Stimulated activated CD8-positive, alpha-beta memory T cell treated with anti-CD3 and anti-CD28 coated beads, Interleukin-7, amount 100 ng/mL, for 48 hours (primary cell): Measurements from ENCODE around the gene ATXN2.
A peak's percentile ranks its signal among the peaks of the same experiment; 100 is the strongest.
"Not testable (repeated sequence)": the region's sequence is repeated elsewhere in the genome, so short reads cannot be mapped to it uniquely, and the experiment has no call there.

Experiments
- DNase-seq, 2 donors: peaks; one replicate each; pipeline ENCODE4 v3.0.0-alpha.2; 2020; ENCODE audit warnings: low read depth in 1 of 2; ENCODE audit errors: extremely low read depth in 1 of 2

Gene ATXN2, protein sequence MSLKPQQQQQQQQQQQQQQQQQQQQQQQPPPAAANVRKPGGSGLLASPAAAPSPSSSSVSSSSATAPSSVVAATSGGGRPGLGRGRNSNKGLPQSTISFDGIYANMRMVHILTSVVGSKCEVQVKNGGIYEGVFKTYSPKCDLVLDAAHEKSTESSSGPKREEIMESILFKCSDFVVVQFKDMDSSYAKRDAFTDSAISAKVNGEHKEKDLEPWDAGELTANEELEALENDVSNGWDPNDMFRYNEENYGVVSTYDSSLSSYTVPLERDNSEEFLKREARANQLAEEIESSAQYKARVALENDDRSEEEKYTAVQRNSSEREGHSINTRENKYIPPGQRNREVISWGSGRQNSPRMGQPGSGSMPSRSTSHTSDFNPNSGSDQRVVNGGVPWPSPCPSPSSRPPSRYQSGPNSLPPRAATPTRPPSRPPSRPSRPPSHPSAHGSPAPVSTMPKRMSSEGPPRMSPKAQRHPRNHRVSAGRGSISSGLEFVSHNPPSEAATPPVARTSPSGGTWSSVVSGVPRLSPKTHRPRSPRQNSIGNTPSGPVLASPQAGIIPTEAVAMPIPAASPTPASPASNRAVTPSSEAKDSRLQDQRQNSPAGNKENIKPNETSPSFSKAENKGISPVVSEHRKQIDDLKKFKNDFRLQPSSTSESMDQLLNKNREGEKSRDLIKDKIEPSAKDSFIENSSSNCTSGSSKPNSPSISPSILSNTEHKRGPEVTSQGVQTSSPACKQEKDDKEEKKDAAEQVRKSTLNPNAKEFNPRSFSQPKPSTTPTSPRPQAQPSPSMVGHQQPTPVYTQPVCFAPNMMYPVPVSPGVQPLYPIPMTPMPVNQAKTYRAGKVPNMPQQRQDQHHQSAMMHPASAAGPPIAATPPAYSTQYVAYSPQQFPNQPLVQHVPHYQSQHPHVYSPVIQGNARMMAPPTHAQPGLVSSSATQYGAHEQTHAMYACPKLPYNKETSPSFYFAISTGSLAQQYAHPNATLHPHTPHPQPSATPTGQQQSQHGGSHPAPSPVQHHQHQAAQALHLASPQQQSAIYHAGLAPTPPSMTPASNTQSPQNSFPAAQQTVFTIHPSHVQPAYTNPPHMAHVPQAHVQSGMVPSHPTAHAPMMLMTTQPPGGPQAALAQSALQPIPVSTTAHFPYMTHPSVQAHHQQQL

DNA sequence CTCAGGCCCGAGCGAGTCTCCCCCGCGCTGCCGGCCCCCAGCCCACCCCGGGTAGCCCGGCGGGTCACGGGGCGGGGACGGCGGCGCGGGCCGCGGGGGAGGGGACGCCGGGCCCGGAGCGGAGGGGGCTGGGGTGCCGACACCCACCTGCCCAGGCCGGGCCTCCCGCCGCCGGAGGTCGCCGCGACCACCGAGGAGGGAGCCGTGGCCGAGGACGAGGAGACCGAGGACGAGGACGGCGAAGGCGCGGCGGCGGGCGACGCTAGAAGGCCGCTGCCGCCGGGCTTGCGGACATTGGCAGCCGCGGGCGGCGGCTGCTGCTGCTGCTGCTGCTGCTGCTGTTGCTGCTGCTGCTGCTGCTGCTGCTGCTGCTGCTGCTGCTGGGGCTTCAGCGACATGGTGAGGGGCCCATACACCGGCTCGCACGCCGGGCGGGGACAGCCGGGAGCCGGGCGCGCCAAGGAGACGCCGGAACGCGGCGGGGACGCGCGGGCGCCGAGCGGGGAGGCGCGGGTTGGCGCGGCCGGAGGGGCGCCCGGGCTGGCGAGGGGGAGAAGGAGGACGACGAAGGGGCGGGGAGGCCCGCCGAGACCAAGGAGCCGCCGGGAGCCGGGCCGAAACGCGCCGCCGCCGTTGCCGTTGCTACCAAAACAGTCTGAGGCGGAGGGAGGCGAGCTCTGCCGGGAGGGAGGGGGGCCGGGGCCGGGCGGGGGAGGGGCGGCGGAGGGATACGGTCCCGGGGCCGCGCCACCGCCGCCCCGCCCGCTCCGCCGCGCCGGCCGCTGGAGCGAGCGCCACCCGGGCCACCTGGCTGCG lies at the start of gene ATXN2:
ATXN2 (minus strand) TSS at position 679 of the 816 bp plus-strand sequence; CDS start at position 398, 281 bp downstream.
- peak; percentile 1 to 37 for DNase-seq

DNA sequence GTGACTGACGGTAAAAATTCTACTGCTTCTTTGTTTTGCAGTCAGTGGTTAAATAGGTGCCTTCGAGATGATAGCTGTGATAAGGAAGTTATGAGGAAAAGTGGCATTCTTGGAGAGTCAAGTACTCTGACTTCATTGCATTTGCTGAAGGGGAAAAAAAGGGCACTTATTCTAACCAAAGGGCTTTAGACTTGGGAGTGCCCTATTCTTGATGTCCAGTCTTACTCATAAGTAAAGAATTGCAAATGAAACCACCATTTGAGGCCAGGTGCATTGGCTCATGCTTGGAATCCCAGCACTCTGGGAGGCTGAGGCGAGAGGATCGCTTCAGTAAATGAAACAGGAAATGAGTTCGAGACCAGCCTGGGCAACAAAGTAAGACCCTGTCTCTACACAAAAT lies 46.3 kb upstream of the ATXN2 start:
- no peak for DNase-seq

DNA sequence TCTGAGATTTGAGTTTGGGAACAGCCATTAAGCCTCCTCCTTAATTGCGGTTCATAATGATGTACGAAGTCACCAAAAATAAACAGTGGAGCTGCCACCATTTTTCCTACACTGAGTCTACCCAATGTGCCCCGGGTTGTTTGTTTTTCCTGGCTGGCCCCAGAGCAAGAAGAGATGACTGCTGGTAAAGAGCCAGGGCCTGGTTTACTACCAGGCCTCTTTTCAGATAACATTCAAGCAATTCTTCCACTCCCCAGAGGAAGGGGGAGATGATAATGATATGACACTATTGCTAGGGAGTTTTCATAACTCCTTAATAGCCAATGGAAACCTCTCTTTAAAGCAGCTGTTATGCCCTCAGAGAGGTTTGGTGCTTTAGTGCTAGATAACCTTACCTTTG lies 44.3 kb upstream of the ATXN2 start:
- no peak for DNase-seq

DNA sequence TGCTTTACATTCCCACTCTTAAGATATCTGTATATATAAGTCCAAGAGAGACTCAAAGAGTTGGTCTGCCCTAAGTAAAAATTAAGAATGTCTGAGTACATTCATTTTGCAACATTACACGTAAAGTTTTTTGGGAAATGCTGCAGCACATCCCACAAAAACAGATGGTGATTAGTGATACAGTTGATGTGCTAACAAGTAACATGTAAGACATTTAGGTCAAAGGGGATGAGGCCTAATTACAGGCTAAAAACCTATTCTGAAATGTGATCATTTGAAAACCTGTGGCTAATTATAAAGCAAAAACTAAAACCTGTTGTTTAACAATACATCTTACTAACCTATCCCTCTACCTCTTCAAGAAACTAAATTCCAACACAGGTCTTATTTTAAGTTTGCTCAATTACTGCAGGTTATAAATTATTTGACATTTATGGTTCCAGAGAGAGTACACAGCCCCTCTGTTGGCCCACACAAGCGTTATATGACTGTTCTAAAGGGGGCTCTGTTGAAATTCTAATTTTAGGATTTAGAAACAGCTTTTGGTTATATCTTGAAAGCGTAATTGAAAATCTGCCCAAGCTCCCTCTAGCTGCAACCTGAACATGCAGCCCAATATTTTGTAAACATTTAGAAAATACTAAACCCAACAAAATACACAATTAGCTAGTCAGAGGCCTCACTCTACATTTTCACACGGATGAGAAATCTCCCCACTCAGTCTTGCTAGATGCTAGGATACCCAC lies 43.7 kb upstream of the ATXN2 start:
- DNase-seq = no peak

DNA sequence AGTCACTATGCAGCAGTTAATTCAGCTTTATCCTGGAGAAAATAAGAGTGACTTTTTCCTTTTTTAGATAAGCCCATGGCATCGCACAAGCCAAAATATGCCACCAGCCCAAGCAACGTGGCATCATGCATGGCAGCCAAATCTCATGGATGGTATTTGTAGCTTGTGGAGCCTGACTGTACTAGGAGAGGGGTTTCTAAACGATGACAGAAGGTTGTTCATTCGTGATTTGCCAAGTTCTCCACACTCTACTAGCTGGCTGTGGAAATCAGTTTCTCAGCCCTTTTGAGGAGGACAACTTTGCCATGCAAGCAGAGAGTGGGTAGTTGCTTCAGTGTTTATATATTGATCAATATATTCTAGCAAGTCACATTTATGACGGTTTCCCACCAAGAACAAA lies 41.4 kb upstream of the ATXN2 start:
- no peak for DNase-seq

DNA sequence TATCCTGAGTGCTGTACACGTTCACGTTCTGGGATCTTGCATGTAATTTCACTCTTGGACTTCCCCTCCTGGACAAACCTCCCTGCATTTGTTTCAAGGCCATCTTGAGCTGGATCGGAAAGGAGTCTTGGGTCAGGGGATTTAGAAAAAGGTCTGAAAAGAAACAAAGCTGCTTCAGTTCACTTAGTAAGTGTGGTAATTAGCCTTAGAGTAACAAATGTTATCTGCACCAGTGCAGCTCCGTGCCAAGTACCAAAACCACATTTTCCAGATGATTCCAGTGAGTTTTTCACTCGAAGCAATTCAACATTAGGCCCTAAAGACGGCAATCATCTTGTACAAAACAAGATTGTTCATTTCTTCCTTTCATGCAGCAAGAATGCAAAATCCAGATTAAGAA lies 39.4 kb upstream of the ATXN2 start:
- no peak for DNase-seq

DNA sequence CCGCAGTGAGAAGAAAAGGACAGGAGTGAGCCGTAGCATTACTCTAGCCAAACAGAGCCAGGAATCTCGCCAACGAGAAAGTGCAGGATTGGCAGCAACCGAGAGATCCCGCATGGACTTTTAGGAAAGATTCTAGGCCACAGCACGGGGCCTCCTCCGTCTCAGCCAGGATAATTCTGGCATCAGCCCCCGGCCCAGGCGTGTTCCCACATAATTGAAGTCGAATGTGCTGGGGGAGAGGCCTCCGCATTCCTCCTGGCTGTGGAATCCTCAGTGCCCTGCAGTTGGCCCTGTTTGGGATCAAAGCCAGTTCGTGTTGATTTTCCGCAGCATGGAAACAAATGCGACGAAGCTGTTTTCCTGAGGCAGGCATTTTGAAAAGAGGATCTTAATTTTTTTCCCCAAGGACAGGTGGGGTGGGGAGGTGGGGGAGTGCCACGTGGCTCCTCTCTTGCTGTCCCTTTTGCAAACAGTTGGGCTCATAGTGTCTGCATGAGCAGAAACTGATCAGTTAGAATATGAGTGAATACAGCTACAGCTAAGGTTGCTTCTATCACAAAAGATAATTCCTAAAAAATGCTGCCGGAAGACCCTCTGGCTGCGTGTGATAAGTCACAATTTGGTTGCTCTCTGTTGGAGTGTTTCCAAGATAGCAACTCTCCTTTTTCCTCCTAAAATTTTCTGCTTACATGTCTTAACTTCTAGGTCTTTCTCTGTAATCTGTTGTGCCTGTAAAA lies 37.3 kb upstream of the ATXN2 start:
- DNase-seq = no peak

DNA sequence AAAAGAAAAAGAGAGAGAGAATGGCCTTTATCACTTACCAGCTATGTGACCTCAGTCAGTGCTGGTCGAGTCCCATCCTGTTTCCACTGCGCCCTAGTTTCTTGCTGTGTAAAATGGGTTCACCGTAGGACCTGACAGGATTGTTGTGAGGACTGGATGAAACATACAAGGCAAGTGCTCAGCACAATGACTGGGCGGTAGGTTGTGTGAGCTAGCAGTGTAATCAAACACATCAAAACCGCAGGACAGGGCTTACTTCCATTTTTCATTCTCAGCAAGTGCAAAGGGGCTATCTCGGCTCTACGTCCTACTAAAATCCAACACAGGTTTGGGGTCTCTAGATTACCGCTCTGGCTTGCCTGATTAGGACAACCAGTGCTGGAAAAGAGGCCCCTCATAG lies 36.4 kb upstream of the ATXN2 start:
- no peak for DNase-seq

DNA sequence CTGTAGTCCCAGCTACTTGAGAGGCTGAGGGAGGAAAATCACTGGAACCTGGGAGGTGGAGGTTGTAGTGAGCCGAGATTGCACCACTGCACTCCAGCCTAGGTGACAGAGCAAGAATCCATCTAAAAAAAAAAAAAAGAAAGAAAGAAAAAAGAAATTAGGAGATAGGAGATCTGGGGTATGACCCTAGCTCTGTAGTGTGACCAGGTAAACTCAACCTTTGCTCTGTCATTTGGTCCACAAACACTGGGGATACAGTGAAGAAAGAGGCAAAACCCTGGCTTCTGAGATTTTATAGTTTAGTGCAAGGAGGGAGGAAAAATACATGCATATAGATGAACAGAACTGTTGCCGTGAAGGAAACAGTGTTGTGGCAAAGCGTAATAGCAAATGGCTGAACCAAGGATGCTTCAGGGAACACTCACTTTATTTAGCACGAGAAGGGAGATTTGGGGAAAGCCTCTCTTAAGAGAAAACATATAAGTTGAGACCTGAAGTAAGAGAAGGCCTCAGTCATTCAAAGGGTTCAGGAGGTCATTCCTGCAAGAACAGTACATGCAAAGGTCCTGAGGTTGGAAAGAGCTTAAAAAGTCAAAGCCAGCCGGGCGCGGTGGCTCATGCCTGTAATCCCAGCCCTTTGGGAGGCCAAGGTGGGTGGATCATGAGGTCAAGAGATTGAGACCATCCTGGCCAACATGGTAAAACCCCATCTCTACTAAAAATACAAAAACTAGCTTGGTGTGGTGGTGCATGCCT lies 29.6 kb upstream of the ATXN2 start:
- DNase-seq = no peak

DNA sequence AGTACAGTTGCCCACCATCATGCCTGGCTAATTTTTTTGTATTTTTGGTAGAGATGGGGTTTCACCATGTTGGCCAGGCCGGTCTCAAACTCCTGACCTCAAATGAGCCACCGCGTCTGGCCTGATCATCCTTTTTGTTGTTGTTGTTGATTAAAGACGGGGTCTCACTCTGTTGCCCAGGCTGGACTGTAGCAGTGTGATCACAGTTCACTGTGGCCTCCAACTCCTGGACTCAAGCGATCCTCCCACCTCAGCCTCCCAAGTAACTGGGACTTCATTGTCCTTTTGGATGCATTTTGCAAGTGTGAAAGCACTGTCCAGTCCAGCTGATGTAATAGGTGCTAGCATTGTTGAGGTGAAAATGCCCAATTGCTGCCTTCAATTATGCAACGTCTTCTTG lies 27.1 kb upstream of the ATXN2 start:
- no peak for DNase-seq

DNA sequence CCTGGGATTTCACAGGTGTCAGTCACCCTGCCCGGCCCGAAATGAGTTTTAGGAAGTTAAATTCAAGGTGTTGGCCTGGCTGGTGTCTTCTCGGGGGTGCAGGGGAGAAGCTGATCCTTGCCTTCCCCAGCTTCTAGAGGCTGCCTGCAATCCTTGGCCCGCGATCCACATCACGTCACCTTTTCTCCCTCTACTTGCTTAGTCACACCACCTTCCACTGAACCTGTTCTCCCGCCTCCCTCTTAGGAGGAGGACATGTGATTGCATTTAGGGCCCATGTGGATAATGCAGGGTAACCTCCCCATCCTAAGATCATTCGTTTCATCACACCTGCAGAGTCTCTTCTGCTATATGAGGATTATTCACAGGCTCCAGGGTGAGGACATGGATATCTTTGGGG lies 25.4 kb upstream of the ATXN2 start:
- DNase-seq = no peak

DNA sequence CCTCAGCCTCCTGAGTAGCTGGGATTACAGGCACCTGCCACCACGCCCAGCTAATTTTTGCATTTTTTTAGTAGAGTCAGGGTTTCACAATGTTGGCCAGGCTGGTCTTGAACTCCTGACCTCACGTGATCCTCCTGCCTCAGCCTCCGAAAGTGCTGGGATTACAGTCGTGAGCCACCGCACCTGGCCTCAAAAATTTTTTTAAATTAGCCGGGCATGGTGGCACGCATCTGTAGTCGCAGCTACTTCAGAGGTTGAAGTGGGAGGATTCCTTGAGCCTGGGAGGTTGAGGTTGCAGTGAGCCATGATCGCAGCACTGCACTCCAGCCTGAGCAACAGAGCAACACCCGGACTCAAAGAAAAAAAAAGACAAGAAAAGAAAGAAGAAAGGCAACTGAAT lies 18.7 kb upstream of the ATXN2 start:
- not testable (repeated sequence) for DNase-seq

DNA sequence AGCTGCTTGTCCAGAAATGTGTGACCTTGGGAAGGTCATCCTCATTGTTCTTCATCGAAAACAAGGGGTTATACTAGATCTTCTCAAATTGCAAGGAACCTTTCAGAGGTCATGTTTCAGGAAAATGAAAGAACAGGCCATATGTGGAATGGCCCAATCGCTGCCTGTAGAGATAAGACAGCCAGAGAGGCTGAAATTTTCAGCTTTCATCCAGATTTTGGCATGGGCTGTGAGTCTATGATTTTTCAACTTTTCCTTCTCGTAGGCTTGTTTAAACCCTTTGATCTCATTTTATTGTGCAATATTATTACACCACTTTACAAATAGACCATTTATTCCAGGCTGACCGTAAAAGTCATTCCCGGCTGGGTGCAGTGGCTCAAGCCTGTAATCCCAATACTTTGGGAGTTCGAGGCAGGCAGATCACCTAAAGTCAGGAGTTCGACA lies 17.1 kb upstream of the ATXN2 start:
- DNase-seq = no peak

DNA sequence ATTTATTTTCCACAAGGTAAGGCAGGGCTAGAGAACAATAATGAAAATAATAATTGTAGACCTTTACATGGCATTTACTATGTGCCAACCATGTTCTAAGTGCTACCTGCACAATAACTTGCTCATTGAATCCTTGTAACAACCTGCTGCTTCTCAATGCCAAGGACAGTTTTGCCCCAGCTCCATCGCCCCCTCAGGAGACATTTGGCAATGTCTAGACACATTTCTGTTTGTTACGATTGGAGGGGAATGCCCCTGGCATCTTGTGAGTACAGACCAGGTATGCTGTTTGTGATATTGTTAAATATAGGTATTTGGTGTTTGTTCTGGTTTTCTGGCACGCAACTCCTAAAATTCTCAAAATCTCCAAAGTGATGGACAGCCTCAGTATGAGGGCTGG lies 8.1 kb upstream of the ATXN2 start:
- no peak for DNase-seq

DNA sequence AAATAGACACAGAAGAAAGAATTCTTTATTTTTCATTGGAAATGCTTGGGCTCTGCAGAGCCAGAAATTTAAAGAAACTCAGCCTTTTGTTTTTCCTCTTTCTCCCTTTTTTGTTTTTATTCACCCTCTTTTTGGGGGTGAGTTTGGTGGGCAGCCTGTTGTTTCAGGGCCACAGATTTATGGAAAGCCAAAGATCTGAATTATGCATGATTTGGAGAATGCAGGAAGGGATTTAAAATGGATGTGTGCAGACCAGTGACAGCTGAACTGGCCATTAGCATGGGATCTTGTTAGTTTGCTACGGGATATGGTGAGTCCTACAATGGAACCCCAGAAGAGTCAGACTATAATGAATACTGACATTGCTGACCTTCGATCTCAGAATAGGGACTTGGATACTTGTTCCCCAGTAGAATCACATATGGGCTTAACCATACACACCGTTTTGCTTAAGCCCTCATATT lies 7.7 kb upstream of the ATXN2 start:
- DNase-seq = no peak

DNA sequence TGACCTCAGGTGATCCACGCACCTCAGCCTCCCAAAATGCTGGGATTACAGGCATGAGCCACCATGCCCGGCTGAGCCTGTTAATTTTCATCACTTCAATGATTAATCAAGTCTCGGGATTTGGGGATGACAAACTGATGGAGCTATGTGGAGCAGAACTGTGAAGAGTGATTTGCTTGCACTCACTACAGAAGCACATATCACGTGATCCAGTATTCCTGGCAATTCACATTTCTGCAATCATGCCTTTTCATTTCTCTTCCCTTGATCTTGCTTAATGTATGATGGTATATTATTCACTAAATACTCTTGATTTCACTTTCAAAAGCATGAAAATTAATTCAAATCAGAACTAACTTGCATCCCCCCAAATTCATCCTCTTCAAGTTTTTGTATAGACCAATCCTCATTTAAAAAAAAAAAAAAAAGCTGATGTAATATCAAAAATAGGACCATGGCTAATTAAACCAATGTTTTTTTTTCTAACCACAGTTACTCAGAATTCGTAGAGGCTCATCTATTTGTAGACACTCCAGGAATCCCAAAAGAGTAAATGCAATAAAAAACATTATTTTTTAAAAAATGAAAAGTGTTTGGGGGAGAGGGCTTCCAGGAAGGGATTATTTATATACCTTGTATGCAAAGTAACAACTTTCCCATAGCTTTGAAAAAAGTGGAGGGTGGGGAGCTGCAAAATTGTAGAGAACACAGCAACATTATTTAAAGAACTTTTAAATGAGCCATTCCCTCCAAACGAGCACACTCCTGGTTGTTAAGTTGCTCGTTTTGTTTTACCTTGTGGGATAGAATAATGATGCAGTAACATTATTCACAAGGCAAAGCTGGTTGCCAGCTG lies 7.0 kb upstream of the ATXN2 start:
- no peak for DNase-seq

DNA sequence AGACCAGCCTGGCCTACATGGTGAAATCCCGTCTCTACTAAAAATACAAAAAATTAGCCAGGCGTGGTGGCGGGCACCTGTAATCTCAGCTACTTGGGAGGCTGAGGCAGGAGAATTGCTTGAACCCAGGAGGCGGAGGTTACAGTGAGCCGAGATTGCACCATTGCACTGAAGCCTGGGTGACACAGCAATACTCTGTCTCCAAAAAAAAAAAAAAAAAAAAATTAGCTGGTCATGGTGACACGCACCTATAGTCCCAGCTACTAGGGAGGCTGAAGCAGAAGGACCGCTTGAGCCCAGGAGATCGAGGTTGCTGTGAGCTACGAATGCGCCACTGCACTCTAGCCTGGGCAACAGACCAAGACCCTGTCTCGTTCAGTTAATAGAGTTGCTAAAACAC lies 3.7 kb upstream of the ATXN2 start:
- DNase-seq = not testable (repeated sequence)
